ENCODE data around the gene CAVIN2. TPM values are rescaled to one million over a fixed set of nuclear protein-coding genes. Genes with fewer than 3 reads are reported as not detected.

CAVIN2 gene
- total RNA-seq, 1 donor from 2014 or later = not detected

- Mint-ChIP-seq H3K9me3 (ENCODE audit: unreplicated experiment) (no peaks in the 10 kb centered on the region), H3K27me3 (ENCODE audit: unreplicated experiment) (no peaks in the 10 kb centered on the region), H3K36me3 (ENCODE audit: unreplicated experiment) (no peaks in the 10 kb centered on the region), H3K4me1 (ENCODE audit: low read depth, unreplicated experiment) (peaks cover 9% of the 10 kb centered on the region), H3K4me3 (ENCODE audit: unreplicated experiment) (no peak overlapping the region), H3K27ac (ENCODE audit: unreplicated experiment) (no peak overlapping the region)
- TF ChIP-seq CTCF (IDR thresholded peaks at IDR 0.05; ENCODE audit: partially characterized antibody, unreplicated experiment) = no peak
- DNase-seq = no peak
These were observed 12.8 kb upstream of the CAVIN2 start for GRCh38 chr2:191859681-191860080.

GRCh38 chr2:191857886-191858285 lies 11.0 kb upstream of the CAVIN2 start:
- H3K27me3 Mint-ChIP-seq (ENCODE audit: unreplicated experiment) = no peaks in the 10 kb centered on the region
- no peak overlapping the region for H3K4me3 Mint-ChIP-seq (ENCODE audit: unreplicated experiment)
- no peak overlapping the region for H3K27ac Mint-ChIP-seq (ENCODE audit: unreplicated experiment)
- no peaks in the 10 kb centered on the region for H3K4me1 Mint-ChIP-seq (ENCODE audit: low read depth, unreplicated experiment)
- DNase-seq = no peak
- no peak for TF ChIP-seq CTCF (IDR thresholded peaks at IDR 0.05; ENCODE audit: partially characterized antibody, unreplicated experiment)
- no peaks in the 10 kb centered on the region for H3K36me3 Mint-ChIP-seq (ENCODE audit: unreplicated experiment)
- no peaks in the 10 kb centered on the region for H3K9me3 Mint-ChIP-seq (ENCODE audit: unreplicated experiment)

- no peak overlapping the region for H3K4me3 Mint-ChIP-seq (ENCODE audit: unreplicated experiment)
- no peaks in the 10 kb centered on the region for H3K4me1 Mint-ChIP-seq (ENCODE audit: low read depth, unreplicated experiment)
- DNase-seq = no peak
- no peak for TF ChIP-seq CTCF (IDR thresholded peaks at IDR 0.05; ENCODE audit: partially characterized antibody, unreplicated experiment)
- no peak overlapping the region for H3K27ac Mint-ChIP-seq (ENCODE audit: unreplicated experiment)
- no peaks in the 10 kb centered on the region for H3K36me3 Mint-ChIP-seq (ENCODE audit: unreplicated experiment)
- no peaks in the 10 kb centered on the region for H3K9me3 Mint-ChIP-seq (ENCODE audit: unreplicated experiment)
- no peaks in the 10 kb centered on the region for H3K27me3 Mint-ChIP-seq (ENCODE audit: unreplicated experiment)
These were observed 10.4 kb upstream of the CAVIN2 start for GRCh38 chr2:191857259-191857805.

- Mint-ChIP-seq H3K27me3 (ENCODE audit: unreplicated experiment) (no peaks in the 10 kb centered on the region), H3K27ac (ENCODE audit: unreplicated experiment) (no peak overlapping the region), H3K36me3 (ENCODE audit: unreplicated experiment) (no peaks in the 10 kb centered on the region), H3K9me3 (ENCODE audit: unreplicated experiment) (no peaks in the 10 kb centered on the region), H3K4me3 (ENCODE audit: unreplicated experiment) (no peak overlapping the region), H3K4me1 (ENCODE audit: low read depth, unreplicated experiment) (no peaks in the 10 kb centered on the region)
- TF ChIP-seq CTCF (IDR thresholded peaks at IDR 0.05; ENCODE audit: partially characterized antibody, unreplicated experiment) = no peak
- DNase-seq = no peak
These were observed 9.4 kb upstream of the CAVIN2 start for GRCh38 chr2:191856111-191856876.

GRCh38 chr2:191855382-191855781 lies 8.5 kb upstream of the CAVIN2 start:
- TF ChIP-seq CTCF (IDR thresholded peaks at IDR 0.05; ENCODE audit: partially characterized antibody, unreplicated experiment) = no peak
- Mint-ChIP-seq H3K4me3 (ENCODE audit: unreplicated experiment) (no peak overlapping the region), H3K4me1 (ENCODE audit: low read depth, unreplicated experiment) (no peaks in the 10 kb centered on the region), H3K9me3 (ENCODE audit: unreplicated experiment) (no peaks in the 10 kb centered on the region), H3K27ac (ENCODE audit: unreplicated experiment) (no peak overlapping the region), H3K27me3 (ENCODE audit: unreplicated experiment) (no peaks in the 10 kb centered on the region), H3K36me3 (ENCODE audit: unreplicated experiment) (no peaks in the 10 kb centered on the region)
- no peak for DNase-seq

Measured in glutamatergic neuron (in vitro differentiated cells).